Stimulated activated CD4-positive, alpha-beta T cell treated with anti-CD3 and anti-CD28 coated beads, TNF-alpha, amount 100 ng/mL, for 4 hours (primary cell): Measurements from ENCODE around the gene COMMD9.

Source experiments
- DNase-seq, 3 experiments: peaks; one replicate each; pipeline ENCODE4 v3.0.0-alpha.2; 2020; ENCODE audit warnings: low read depth in 3 of 3

Gene COMMD9

DNA sequence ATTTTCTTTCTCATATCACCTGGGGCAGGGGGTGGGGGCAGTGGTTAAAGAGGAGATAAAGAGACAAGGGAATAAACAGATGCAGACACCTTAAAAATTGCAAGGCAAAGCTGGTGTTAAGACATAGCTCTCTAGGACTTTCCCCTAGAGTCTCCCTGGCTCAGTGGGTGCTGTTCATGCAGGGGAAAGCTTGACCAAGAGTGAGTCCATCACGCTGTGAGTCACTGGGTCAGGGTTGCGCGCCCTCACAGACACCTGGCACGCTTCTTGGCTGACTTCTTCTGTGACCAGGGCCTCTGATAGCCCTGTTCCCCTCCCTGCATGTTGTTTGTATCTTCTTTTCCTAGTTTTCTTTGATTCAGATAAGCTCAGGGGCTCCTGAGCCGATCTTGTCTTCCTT is 31.9 kb downstream of the COMMD9 start:
- DNase-seq, result no peak

DNA sequence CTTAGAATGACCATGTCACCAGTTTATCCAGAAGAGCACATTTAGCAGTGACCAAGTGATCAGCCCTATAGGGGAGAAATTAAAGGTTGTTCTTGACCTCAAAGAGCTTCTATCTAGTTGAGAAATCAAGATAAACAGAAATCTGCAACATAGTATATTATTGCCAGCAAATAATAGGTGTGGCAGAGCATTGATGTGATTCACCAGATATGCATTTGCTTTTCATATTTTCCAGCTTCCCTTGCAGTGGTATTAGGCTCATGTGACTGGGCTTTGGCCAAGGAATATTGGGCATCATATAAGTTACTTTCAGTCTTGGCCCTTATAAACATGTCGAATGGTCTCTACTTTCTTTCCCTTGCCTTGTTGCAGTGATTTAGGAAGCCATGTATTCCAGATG is 34.5 kb downstream of the COMMD9 start:
- DNase-seq, result no peak

GRCh38 chr11:36253238-36253637 is 36.0 kb downstream of the COMMD9 start:
- DNase-seq, result no peak

- no peak for DNase-seq
Observed at GRCh38 chr11:36251823-36252222, 37.4 kb downstream of the COMMD9 start.

DNA sequence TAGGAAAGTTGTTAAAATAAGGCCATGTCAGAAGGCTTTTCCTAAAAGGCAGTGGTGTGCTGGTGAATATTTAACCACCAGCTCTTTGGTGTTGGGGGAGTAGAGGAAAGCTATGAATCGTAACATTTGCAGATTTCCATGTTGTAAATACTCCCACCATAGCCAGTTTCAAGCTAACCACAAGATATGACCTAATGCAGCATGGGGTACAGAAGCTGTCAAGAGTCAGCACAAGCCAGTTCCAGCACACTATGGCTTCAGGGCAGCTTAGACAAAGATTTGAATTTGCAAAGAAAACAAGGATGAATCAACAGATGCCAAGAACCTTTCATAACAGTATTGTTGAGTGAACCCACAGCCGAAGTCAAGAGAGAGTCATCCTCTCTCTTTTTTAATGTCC is 40.0 kb downstream of the COMMD9 start:
- DNase-seq, result no peak

GRCh38 chr11:36248436-36248835 is 40.8 kb downstream of the COMMD9 start:
- DNase-seq, result no peak

GRCh38 chr11:36247493-36247892 is 41.7 kb downstream of the COMMD9 start:
- no peak for DNase-seq

GRCh38 chr11:36243641-36244040 is 45.6 kb downstream of the COMMD9 start:
- DNase-seq, result no peak

- DNase-seq, result no peak
Observed at GRCh38 chr11:36241497-36241896, 47.7 kb downstream of the COMMD9 start.

- DNase-seq, result no peak
Observed at GRCh38 chr11:36240801-36241200, 48.4 kb downstream of the COMMD9 start.

DNA sequence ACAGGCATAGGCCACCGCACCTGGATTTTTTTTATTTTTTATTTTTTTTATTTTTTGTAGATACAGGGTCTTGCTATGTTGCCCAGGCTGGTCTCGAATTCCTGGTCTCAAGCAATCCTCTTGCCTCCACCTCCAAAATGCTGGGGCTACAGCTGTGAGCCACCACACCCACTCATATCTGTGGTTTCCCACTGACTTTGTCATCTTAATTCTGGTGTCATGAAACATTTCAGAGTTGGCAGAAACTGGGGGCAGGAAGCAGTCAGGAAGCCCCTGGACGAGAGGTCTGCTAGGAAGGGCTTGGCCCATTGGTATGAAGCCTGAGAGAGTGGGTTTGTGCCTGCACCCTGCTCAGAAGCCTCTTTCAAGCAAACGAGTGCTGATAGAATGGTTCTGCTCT is 49.1 kb downstream of the COMMD9 start:
- DNase-seq, result no peak

DNA sequence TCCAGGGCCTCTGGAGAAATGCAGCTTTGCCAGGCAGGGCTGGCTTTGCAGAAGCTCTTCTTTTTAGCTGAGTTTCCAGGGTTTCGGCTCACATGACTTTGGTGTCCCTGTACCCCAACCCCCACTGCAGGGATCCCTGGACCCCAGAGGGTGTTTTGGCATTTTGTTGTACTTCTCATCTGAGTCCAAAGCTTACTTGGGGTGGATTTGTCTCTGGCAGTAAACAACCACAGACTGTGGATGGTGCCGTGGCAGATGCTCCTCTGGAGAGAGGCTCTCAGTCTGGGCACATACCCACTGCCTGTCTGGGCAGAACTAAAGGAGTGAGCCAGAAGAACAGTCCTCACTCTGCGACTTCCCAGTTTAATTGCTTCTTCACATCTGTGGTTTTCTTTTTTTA is 49.6 kb downstream of the COMMD9 start:
- no peak for DNase-seq

GRCh38 chr11:36238881-36239280 is 50.3 kb downstream of the COMMD9 start:
- DNase-seq, result no peak

DNA sequence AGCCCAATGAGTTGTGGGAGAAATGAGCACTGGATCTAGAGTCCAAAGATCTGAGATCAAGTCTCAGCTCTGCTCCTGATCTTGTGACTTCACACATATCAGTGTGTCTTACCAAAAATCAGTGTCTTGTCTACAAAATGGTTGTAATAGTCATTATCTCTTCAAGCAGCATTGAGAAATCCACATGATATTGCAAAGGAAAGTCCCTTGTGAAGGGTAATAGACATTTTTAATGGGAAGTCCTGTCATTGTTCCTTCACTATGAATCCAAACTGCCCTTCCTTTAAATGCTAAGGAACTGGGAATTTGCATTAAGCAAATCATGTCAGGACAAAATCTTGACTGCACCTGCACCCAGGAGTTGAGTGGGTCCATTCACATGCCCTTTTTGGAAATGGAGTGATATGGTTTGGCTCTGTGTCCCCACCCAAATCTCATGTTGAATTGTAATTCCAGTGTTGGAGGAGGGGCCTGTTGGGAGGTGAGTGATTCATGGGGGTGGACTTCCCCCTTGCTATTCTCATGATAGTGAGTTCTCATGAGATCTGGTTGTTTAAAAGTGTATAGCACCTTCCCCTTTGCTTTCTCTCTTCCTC is 51.1 kb downstream of the COMMD9 start:
- no peak for DNase-seq

GRCh38 chr11:36237391-36237790 is 51.8 kb downstream of the COMMD9 start:
- no peak for DNase-seq

- DNase-seq, result no peak
Observed at GRCh38 chr11:36235750-36236149, 53.5 kb downstream of the COMMD9 start.

- DNase-seq, result no peak
Observed at GRCh38 chr11:36234825-36235224, 54.4 kb downstream of the COMMD9 start.

DNA sequence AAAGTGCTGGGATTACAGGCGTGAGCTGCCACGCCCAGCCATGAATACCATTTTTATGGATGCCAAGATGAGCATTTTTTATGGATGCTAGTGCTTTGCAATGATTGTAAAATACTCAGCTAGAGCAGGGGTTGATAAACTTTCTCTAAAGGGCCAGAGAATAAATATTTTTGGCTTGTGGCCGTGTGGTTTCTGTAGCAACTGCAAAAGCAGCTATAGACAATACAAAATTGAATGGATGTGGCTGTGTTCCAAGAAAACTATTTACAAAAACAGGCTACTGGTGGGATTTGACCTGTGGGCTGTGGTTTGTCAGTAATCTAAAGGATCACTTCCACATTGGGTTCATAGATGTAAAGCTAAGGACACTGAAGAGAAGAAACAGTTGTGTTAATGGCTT is 56.0 kb downstream of the COMMD9 start:
- DNase-seq, result no peak

- no peak for DNase-seq
Observed at GRCh38 chr11:36230779-36231699, 58.2 kb downstream of the COMMD9 start.

DNA sequence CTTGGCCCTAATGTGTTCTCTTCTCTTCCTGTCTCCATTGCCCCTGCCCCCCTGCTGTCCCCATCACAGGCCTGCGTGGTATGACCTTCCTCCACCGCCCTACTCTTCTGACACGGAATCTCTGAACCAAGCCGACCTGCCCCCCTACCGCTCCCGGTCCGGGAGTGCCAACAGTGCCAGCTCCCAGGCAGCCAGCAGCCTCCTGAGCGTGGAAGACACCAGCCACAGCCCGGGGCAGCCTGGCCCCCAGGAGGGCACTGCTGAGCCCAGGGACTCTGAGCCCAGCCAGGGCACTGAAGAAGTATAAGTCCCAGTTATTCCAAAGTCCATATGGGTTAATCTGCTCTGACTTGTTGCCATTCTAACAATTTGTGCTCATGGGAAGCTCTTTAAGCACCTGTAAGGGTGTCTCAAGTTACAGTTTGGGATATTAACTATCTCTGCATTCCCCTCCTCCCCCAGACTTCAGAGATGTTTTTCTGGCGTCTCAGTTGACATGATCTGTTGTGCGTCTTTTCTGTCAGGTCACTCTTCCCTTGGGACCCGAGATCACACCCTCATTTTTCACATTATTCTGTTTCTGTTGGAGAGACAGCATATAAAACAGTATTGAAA is 60.0 kb downstream of the COMMD9 start:
- DNase-seq, result no peak

DNA sequence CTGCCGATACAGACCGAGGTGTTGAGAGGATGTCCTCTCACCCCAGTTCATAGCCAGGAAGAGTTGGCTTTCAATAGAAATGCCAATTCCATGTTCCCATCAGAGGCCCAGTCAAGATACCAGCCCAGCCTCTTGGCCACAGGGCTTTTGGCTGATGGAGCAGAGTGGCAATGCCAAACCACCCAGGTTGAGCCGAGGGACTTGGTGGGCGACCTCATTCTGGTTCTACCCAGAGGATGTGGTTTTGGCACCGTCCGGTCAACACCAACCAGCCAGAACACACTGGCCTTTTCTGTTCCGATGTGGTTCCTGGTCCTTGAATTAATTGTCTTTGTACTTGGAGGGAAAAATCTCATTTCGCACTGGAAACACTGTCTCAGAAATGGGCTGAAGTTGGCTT is 60.5 kb downstream of the COMMD9 start:
- no peak for DNase-seq

- DNase-seq, result no peak
Observed at GRCh38 chr11:36227044-36227443, 62.2 kb downstream of the COMMD9 start.
